T-helper 9 cell (primary cell): ENCODE measurements around the gene GPC5.

Experiments
- DNase-seq: peaks from one replicate; pipeline ENCODE4 v3.0.0-alpha.2; 2020

The GPC5 gene

DNA sequence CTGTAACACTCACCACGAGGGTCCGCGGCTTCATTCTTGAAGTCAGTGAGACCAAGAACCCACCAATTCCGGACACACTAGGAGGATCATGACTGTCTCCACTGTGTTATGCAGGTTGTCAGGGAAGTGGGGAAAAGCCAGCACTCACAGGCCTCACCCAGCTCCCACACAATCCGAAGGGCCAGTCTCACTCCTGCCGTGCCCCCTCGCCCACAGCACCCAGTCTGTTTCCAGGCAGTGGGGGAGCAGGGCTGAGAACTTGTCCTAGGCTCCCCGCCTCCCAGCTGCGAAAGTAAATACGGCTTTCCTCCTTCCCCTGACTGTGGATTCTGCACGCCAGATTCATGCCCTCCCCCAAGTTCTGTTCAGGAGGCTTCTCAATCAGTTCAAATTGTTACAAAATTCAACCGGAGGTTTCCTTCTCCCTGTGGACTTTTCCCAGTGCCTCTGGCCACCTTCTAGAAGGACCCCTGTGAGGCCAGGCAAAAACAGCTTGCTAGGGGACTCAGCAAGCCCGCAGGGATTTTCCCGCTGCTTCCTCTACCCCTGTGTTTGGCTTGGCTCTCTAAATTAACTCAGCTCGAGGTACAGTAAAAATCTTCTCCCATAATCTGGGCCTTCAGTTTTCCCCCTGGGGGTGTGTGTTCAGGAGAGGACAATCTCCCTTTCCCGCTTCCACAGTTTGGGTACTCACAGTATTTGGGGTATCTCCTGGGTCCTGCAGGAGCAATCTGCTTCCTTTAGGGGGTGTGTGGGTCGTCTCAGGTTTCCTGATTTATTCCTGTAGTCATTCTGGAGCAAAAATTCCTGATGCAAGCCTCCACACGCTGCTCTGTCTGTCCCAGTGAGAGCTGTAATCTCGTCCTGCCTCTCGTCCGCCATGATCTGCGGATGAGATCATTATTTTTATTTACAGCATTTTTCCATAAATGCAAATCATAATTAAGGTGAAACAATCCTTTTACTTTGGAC is 899.8 kb downstream of the GPC5 start:
- DNase-seq = no peak

GRCh38 chr13:92300651-92301050 is 902.2 kb downstream of the GPC5 start:
- DNase-seq = no peak

GRCh38 chr13:92303428-92303827 is 905.0 kb downstream of the GPC5 start:
- DNase-seq = no peak

DNA sequence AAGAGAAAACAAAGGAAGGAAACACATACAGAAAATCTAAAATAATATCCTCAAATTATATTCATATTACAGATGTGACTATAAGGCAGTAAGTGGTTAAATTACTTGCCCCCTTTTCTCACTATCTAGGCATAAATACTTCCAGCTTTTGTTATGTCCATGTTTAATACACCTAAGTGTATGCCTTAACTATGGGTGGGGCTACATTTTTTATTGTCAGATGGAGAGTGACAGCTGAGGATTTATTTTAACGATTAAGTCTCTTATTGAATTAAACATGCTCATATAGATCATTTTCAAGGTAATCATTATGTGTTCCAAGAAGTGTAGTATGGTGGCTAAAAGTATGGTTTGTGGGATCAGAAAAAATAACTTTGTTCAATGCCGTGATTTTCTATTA is 909.3 kb downstream of the GPC5 start:
- DNase-seq = no peak

- no peak for DNase-seq
These were observed 914.4 kb downstream of the GPC5 start for GRCh38 chr13:92312823-92313222.

DNA sequence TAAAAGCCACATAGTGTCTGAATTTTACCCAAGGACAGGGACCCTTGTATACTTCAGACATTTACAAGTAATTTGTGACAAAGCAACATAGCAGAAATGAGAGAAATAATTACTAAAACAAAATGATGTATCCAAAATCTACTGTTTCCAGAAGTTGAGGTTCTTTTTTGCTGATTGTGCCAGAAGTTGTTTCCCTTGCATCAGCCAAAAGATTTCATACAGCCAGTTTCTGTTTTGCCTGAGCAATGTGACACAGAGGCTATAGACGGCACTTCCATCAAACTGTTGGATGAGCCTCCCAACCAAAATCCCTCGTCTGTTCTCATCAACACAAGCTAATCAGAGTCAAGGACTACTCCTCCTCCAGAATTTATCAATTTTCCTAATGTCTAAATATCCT is 915.0 kb downstream of the GPC5 start:
- no peak for DNase-seq

GRCh38 chr13:92315265-92315664 is 916.8 kb downstream of the GPC5 start:
- DNase-seq = no peak

DNA sequence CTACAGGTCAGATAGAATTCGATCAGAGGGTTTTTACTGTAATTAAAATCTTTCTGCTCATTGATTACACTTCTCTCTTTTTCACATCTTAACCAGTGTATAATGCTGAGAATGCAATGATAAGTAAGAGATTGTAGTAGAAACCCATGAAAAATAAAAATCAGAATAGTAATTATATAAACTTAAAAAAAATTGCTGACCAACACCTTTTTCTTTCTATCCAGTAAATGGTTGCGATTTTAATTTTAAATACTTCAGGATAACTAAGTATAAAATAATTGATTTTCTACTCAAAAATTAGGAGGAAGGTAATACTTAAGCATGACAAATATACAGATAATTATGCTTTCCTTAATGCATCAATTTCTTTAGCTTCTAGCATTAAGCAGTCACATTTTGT is 917.6 kb downstream of the GPC5 start:
- no peak for DNase-seq

DNA sequence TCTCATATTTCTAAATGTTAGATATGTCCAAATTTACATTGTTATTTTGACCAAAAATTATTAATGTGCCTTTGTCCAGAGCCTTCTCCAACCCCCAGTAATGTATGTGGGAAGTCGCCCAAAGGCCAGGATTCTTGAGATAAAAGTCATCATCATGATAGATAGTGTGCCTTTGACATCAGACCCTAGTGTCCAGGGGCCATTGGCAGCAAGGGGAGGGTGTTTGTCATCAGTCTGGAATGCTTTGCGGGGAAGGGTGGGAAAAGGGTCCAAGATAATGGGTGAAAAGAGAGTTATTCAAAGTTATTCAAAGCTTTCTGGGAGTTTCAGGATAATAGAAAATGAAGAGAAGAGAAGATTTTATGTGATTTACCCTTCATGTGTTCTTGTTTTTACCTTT is 918.6 kb downstream of the GPC5 start:
- no peak for DNase-seq

DNA sequence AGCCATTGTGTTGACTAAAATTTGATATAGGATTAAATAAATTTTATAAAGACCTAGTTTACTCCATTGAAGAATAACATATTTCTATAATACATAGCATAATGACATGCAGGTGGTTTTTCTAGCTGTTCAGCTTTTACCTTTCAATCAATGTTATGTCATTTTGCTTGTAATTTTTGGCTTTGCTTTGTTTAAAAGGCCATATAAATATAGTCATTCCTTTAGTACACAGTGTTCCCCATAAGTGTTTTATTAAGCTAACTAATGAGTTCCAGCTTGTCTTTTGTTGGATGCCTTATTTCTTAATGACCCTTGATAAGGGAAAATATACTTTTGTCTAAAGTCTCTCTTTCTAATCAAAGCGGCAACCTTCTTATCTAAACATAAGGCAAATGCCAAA is 921.9 kb downstream of the GPC5 start:
- no peak for DNase-seq

GRCh38 chr13:92321174-92321573 is 922.8 kb downstream of the GPC5 start:
- no peak for DNase-seq

DNA sequence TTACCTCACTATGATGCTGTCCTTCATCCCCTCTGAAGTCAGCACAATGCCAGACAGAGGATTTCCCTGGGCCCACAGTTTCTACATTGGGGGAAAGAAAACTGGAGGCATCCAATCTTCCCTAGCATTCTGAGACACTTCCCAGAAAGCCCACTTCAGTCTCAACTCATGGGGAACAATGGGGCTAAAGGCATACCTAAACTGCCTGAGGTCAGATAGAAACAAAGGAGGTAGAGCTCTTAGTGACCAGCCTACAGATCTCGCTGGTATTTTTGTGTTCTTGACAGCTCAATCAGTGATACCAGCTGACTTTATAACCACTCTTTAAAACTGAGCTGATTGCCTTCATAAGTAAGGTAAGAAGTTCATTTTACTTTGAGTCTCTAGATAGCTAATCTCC is 947.2 kb downstream of the GPC5 start:
- no peak for DNase-seq

GRCh38 chr13:92346046-92346445 is 947.6 kb downstream of the GPC5 start:
- DNase-seq = no peak

- no peak for DNase-seq
These were observed 956.2 kb downstream of the GPC5 start for GRCh38 chr13:92354583-92354982.

GRCh38 chr13:92355213-92355612 is 956.8 kb downstream of the GPC5 start:
- no peak for DNase-seq

DNA sequence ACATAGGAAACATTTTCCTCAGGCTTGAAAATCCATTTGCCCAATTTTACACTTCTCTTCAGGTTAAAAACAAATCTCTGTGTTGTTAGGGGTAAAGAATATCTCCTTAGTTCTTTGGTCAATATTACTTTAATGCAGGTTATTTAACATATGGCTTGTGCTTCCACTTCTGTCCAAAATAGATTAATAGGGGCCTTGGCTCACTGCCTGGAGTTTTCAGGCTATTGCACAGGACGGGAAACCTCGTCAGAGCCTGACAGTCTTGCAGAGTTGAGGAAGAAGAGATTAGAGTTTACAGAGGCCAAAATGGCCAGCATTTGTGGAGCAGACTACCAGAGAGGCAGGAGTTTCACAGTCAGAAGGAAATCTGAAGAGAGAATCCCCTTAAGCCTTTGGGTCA is 964.3 kb downstream of the GPC5 start:
- DNase-seq = no peak

- no peak for DNase-seq
These were observed 967.5 kb downstream of the GPC5 start for GRCh38 chr13:92365904-92366303.

DNA sequence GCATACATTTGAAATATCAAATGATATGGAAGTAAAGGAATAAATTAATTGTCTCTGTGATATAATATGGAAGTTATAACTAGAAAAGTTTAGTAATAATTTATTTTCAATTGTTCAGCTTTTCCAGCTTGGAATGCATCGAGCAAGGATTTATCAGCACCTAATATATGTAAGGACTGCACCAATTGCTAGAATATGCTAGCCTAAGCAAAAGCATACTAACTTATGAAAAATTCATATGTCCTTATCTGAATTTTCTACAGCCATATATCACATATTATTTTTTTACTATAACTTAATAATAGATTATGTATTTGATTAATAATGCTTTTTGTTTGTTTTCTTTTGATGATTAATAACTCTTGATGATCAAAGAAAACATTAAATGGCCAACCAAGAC is 979.0 kb downstream of the GPC5 start:
- no peak for DNase-seq

DNA sequence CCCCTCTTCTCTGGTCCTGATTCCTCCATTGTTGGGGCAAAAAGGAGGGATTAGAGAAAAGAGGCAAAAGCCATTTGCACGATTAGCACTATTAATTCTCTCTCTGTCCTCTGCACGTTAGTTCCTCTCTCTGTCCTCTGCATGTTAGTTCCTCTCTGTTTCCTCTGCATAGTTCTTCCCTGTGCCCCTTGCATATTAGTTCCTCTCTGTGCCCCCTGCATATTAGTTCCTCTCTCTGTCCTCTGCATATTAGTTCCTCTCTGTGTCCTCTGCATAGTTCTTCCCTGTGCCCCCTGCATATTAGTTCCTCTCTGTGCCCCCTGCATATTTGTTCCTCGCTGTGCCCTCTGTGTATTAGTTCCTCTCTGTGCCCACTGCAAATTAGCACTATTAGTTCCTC is 981.0 kb downstream of the GPC5 start:
- no peak for DNase-seq

GRCh38 chr13:92384410-92384809 is 986.0 kb downstream of the GPC5 start:
- no peak for DNase-seq

- DNase-seq = no peak
These were observed 988.8 kb downstream of the GPC5 start for GRCh38 chr13:92387245-92387644.

DNA sequence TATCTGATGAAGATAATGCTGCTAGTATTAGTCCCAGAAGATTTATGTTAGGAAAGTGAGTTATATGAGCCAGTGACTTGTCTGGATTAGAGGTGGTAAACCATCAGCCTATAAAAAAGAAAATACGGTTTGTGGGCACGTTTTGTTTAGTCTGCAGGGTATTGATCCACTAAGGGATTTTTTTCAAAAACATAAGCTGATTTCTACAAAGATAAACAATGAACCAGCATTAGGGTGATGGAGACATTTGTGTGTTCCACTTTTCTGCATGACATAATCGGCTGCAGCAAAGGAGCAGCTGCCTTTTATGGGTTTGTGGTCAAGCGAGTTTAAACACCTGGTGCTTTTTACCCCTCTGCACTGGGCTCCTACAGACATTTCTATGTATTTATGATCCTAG is 991.8 kb downstream of the GPC5 start:
- DNase-seq = no peak

GRCh38 chr13:92403606-92404005 is 1005.2 kb downstream of the GPC5 start:
- DNase-seq = no peak

DNA sequence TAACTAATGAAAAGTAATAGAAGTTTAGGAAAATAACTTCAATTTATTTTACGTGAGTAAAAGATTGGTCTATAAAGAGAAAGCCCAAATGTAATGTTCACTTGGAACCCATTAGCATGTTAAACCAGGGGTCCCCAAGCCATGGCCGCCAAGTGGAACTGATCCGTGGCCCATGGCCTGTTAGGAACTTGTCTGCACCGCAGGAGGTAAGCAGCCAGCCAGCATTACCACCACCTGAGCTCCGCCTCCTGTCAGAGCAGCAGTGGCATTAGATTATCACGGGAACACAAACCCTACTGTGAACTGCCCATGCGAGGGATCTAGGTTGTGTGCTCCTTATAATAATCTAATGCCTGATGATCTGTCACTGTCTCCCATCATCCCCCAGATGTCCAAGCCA is 1009.4 kb downstream of the GPC5 start:
- no peak for DNase-seq

DNA sequence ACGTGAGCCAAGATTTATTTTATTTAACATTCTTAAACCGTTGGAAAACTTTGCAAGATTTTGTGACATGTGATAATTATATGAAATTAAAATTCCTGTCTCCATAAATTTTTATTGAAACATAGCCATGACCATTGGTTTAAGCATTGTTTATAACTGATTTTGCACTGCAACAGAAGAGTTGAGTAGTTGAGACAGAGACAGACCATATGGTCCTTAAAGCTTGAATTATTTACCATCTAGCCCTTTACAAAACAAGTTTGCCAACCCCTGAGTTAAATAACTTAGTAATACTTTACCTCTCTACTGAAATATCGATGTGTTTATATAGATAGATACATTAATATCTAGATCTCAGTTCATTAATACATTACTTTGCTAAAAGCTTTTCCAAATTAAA is 1014.1 kb downstream of the GPC5 start:
- no peak for DNase-seq
